Astrocyte (in vitro differentiated cells and primary cell): ENCODE data around the gene IFNLR1.

Source experiments
- CTCF ChIP-seq: IDR thresholded peaks from 2 replicates; pipeline ENCODE4 v1.5.1; 2011; ENCODE audit warnings: low read depth, mild to moderate bottlenecking, inconsistent platforms, low read length, moderate library complexity; ENCODE audit not compliant: insufficient read depth
- EZH2 ChIP-seq: IDR thresholded peaks from 2 replicates; pipeline ENCODE4 v1.6.1; 2012; ENCODE audit warnings: mild to moderate bottlenecking, low read length, inconsistent platforms; ENCODE audit not compliant: insufficient read depth

- TF ChIP-seq CTCF (no peak), EZH2 (no peak)
These were observed 437 bp downstream of the IFNLR1 start for GRCh38 chr1:24186711-24186992.
